ENCODE results near the gene FANCC. TPM values are rescaled to one million over a fixed set of nuclear protein-coding genes. Genes with fewer than 3 reads are reported as not detected.

FANCC gene
- total RNA-seq, 3 donors from 2014 or later (not counting 1 experiment from before 2014, with no cell fraction given): 9.9 to 18.9 (median 12.8) TPM

GRCh38 chr9:95346021-95346420 lies 28.5 kb upstream of the FANCC start:
- DNase-seq (no peak), ATAC-seq (no peak)
- Histone ChIP-seq H3K4me1 (ENCODE audit: control insufficient read depth, insufficient read depth, low read length) (no peaks in the 10 kb centered on the region), H3K4me3 (ENCODE audit: low read length) (no peak overlapping the region), H3K27me3 (ENCODE audit: control insufficient read depth, insufficient read depth, low read length) (no peaks in the 10 kb centered on the region), H3K27ac (ENCODE audit: low read length) (no peak overlapping the region), H3K9me3 (ENCODE audit: control insufficient read depth, insufficient read depth, low read length) (no peaks in the 10 kb centered on the region), H3K36me3 (ENCODE audit: control insufficient read depth, insufficient read depth, low read length) (no peaks in the 10 kb centered on the region)
- WGBS (ENCODE audit: insufficient coverage): 61% methylated on average over 2 of the region's 4 CpGs
- TF ChIP-seq, protein P1, sequence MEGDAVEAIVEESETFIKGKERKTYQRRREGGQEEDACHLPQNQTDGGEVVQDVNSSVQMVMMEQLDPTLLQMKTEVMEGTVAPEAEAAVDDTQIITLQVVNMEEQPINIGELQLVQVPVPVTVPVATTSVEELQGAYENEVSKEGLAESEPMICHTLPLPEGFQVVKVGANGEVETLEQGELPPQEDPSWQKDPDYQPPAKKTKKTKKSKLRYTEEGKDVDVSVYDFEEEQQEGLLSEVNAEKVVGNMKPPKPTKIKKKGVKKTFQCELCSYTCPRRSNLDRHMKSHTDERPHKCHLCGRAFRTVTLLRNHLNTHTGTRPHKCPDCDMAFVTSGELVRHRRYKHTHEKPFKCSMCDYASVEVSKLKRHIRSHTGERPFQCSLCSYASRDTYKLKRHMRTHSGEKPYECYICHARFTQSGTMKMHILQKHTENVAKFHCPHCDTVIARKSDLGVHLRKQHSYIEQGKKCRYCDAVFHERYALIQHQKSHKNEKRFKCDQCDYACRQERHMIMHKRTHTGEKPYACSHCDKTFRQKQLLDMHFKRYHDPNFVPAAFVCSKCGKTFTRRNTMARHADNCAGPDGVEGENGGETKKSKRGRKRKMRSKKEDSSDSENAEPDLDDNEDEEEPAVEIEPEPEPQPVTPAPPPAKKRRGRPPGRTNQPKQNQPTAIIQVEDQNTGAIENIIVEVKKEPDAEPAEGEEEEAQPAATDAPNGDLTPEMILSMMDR (IDR thresholded peaks at IDR 0.05): no peak
- no peaks in the 10 kb centered on the region for H3K9me3 Mint-ChIP-seq
- no peak overlapping the region for H3K27ac Mint-ChIP-seq
- H3K27me3 Mint-ChIP-seq (ENCODE audit: low read depth in 2 of 2): peaks cover 27 to 57% of the 10 kb centered on the region in 2 donors
- no peak overlapping the region for H3K4me3 Mint-ChIP-seq
- H3K36me3 Mint-ChIP-seq: no peaks in the 10 kb centered on the region
- H3K4me1 Mint-ChIP-seq: peaks cover 4 to 5% of the 10 kb centered on the region in 2 donors
- intact Hi-C loops (cut with micrococcal nuclease): no loop called here

DNA sequence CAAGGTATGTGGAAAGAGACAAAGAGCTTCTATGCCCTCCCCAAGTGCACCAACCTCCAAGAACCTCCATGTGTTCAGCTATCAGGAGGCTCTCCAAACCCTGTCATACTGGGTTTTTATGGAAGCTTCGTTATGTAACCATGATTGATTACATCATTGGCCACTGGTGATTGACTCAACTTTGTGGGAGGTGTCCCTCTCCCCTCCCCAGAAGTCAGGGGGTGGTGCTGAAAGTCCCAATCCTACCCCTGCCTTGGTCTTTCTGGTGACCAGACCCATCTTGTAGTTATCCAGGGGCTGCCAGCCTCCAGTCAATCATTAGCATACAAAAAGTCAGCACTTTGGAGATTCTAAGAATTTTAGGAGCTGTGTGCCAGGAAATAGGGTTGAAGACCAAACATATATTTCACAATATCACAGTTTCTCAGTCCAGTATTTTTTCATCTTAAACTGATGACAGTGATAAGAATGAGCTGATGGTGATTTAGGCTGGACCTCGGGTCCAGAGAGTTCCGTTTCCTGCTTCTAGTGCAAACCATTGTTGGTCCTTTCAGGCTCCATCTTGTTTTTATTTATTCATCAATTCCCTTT lies 27.3 kb upstream of the FANCC start:
- DNase-seq: no peak
- H3K4me1 ChIP-seq (ENCODE audit: control insufficient read depth, insufficient read depth, low read length): no peaks in the 10 kb centered on the region
- TF ChIP-seq, protein P1 (IDR thresholded peaks at IDR 0.05): no peak
- no peak overlapping the region for H3K4me3 Mint-ChIP-seq
- peaks cover 2 to 5% of the 10 kb centered on the region in 2 donors for H3K4me1 Mint-ChIP-seq
- H3K4me3 ChIP-seq (ENCODE audit: low read length): no peak overlapping the region
- no peaks in the 10 kb centered on the region for H3K36me3 ChIP-seq (ENCODE audit: control insufficient read depth, insufficient read depth, low read length)
- no peaks in the 10 kb centered on the region for H3K9me3 Mint-ChIP-seq
- no peak overlapping the region for H3K27ac Mint-ChIP-seq
- H3K27me3 Mint-ChIP-seq (ENCODE audit: low read depth in 2 of 2): peaks cover 16 to 47% of the 10 kb centered on the region in 2 donors
- intact Hi-C loops (cut with micrococcal nuclease): no loop called here
- ATAC-seq: no peak
- no peak overlapping the region for H3K27ac ChIP-seq (ENCODE audit: low read length)
- no peaks in the 10 kb centered on the region for H3K9me3 ChIP-seq (ENCODE audit: control insufficient read depth, insufficient read depth, low read length)
- no peaks in the 10 kb centered on the region for H3K36me3 Mint-ChIP-seq
- WGBS (ENCODE audit: insufficient coverage): 80% methylated on average over 3 of the region's 3 CpGs
- H3K27me3 ChIP-seq (ENCODE audit: control insufficient read depth, insufficient read depth, low read length): no peaks in the 10 kb centered on the region

DNA sequence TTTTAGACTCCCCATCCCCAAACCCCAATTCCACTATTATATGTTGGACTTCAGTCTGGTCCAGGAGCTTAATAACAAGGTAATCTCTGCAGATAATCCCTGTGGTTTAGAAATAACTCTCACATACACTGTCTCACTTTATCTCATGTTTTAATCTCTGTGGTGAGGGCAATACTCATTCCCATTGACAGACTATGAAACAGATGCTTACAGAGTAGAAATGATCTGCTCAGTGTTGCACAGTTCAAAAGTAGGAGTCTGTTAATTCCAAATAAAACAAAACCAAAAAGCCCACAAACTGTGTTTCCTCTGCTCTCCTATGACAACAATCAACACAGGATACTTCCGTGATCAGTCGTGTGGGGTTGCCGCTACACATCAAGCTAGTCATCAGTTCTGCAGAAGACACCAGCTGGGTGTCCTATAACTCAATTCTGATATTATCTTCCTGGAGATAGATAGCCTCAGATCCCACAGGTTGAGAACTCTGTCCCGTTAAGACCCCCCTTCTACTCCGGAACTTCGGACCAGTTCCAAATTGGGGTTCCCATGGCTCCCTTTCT lies 26.3 kb upstream of the FANCC start:
- TF ChIP-seq, protein P1 (IDR thresholded peaks at IDR 0.05): no peak
- H3K4me3 Mint-ChIP-seq: no peak overlapping the region
- WGBS (ENCODE audit: insufficient coverage): 85% methylated on average over 6 of the region's 6 CpGs
- peaks cover 14 to 43% of the 10 kb centered on the region in 2 donors for H3K27me3 Mint-ChIP-seq (ENCODE audit: low read depth in 2 of 2)
- H3K36me3 Mint-ChIP-seq: no peaks in the 10 kb centered on the region
- Histone ChIP-seq H3K9me3 (ENCODE audit: control insufficient read depth, insufficient read depth, low read length) (no peaks in the 10 kb centered on the region), H3K36me3 (ENCODE audit: control insufficient read depth, insufficient read depth, low read length) (no peaks in the 10 kb centered on the region), H3K4me1 (ENCODE audit: control insufficient read depth, insufficient read depth, low read length) (no peaks in the 10 kb centered on the region), H3K27me3 (ENCODE audit: control insufficient read depth, insufficient read depth, low read length) (no peaks in the 10 kb centered on the region), H3K4me3 (ENCODE audit: low read length) (no peak overlapping the region), H3K27ac (ENCODE audit: low read length) (no peak overlapping the region)
- H3K27ac Mint-ChIP-seq: no peak overlapping the region
- ATAC-seq (no peak), DNase-seq (no peak)
- intact Hi-C loops (cut with micrococcal nuclease): no loop called here
- H3K9me3 Mint-ChIP-seq: no peaks in the 10 kb centered on the region
- peaks cover 0 to 5% of the 10 kb centered on the region in 2 donors for H3K4me1 Mint-ChIP-seq

DNA sequence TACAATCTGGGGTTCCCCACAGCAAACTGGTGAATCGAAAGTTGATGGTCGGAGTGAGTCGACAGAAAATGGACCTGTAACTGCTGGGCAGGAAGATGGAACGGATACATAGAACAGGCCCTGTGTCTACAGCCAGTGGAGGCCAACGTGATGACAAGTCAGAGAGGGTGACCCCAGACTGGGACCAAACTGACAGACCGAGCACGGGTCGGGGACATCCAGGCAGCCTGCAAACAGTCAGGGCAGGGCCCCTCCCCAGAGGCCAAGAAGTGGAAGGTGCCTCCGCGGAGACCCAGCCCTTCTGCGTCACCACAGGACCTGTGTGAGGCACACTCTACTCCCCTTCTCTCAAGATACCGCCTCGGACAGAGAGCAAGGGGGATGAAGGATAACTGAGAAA lies 25.1 kb upstream of the FANCC start:
- Mint-ChIP-seq H3K4me3 (no peak overlapping the region), H3K4me1 (peaks cover 0 to 5% of the 10 kb centered on the region in 2 donors), H3K27me3 (ENCODE audit: low read depth in 2 of 2) (peaks cover 10 to 37% of the 10 kb centered on the region in 2 donors), H3K9me3 (no peaks in the 10 kb centered on the region), H3K27ac (no peak overlapping the region), H3K36me3 (no peaks in the 10 kb centered on the region)
- TF ChIP-seq, protein P1 (IDR thresholded peaks at IDR 0.05): no peak
- intact Hi-C loops (cut with micrococcal nuclease): no loop called here
- Histone ChIP-seq H3K27me3 (ENCODE audit: control insufficient read depth, insufficient read depth, low read length) (no peaks in the 10 kb centered on the region), H3K4me1 (ENCODE audit: control insufficient read depth, insufficient read depth, low read length) (no peaks in the 10 kb centered on the region), H3K36me3 (ENCODE audit: control insufficient read depth, insufficient read depth, low read length) (no peaks in the 10 kb centered on the region), H3K27ac (ENCODE audit: low read length) (no peak overlapping the region), H3K9me3 (ENCODE audit: control insufficient read depth, insufficient read depth, low read length) (no peaks in the 10 kb centered on the region), H3K4me3 (ENCODE audit: low read length) (no peak overlapping the region)
- 84% methylated on average over 10 of the region's 13 CpGs for WGBS (ENCODE audit: insufficient coverage)
- DNase-seq (no peak), ATAC-seq (no peak)

Data from natural killer cell (primary cell).